GM19099 (cell line): ENCODE data around the gene C14orf93.

Experiments used
- POLR2A ChIP-seq: IDR thresholded peaks from 3 replicates; pipeline ENCODE4 v1.6.1; 2011; ENCODE audit warnings: low read depth; ENCODE audit not compliant: insufficient read length; ENCODE audit errors: extremely low read depth

C14orf93 gene

DNA sequence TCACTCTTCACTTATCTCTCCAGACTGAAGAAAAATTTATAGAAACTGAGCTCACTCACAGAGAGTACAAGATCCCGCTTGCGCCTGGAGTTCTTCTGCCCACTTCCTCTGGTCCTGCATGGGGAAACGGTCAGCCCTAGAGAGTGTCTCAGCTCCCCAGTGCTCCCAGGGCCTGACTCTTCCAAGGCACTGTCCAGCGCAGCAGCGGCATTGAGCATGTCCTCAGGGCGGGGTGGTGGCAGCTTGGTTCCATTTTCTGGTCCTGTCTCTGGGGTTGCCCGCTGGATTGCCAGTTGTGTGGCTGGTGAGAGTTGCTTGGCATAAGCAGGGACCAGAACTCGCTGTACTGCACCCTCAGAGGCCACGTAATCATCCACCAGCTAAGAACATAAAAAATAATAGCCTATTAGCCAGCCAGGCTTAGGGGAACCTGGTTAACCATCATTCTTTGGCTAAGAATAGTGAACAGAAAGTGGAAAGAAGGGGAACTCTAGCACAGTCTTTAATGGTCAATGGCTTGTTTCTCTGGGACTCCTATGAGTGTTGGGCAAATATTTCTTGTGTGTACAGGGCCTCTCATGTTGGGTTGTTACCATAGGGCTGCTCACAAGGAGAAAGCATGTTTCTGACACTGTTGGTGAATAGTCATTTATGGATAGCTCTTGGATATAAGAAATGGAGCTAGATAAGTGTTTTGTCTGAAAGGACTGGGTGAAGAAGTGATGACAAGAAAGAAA lies 13.9 kb downstream of the C14orf93 start:
- no peak for TF ChIP-seq POLR2A

DNA sequence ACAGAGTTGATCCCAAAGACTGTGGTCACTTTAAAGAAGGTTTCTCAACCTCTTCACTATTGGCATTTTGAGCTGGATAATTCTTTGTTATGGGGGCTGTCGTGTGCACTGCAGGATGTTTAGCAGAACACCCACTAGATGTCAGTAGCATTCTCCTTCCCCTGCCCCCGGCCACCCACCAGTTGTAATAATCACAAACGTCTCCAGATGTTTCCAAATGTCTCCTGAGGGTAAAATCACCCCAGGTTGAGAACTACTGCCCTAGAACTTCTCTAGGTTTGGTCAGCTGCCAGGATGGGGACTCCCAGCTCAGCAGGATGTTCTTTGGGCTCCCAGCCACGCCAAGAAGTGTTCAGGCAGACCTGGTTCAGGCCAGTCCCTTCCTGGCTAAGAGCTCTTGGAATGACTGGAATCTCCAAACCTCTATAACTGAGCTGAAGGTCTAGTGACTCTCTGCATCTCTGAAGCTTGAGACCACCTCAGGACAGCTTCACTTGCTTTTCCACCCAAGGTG lies 15.1 kb downstream of the C14orf93 start:
- no peak for TF ChIP-seq POLR2A

DNA sequence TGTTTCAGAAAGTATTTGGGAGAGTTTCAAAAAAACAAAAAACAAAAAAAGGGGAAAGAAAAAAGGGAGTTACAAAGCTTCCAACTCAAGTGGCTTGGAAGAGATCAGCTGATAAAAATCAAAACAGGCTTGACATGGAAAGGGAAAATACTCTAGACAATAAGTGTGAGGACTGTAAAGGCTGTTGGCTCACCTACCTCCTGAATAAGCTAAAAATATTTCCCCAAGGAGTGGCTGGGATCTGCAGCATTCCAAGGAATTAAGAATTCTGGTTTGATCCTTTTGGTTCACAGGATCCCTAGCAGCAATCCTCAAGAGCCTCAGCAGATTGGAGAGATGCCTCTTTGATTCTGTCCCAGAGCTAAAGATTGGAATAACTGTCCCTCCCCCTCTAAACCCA lies 16.4 kb downstream of the C14orf93 start:
- TF ChIP-seq POLR2A: no peak

DNA sequence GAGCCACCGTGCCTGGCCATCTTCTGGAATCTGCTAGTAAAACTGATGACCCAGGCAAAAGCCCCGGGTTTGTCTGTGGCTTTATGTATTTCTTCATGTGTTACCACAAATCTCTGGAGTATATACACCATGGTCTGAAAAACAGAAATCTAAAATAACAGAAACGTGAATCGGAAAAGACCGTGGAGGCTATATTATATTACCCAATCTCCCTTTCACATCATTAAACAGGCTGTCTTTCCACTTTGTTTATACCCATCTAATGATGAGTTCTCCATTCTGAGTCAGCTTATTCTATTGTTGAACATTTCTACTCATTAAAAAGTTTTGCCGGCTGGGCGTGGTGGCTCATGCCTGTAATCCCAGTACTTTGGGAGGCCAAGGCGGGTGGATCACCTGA lies 18.1 kb downstream of the C14orf93 start:
- no peak for TF ChIP-seq POLR2A

DNA sequence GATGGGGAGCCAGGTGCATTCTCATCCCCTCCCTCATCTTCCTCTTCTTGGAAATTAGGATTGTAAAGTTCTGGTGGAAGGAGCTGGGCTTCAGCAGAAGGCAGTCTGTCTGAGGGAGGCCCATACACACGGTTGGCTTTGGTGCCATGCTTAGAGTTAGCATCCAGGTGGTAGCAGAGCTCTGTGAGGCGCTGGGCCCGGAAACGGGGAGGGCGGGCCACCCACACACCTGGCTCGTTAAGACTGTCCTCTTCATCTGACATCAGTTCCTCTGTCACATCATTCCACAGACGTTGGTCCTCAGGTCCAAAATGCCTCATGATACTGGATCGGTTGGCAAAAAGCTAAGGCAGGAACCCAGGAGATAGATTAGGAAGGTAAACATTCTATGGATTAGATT lies 22.7 kb downstream of the C14orf93 start:
- TF ChIP-seq POLR2A: no peak

DNA sequence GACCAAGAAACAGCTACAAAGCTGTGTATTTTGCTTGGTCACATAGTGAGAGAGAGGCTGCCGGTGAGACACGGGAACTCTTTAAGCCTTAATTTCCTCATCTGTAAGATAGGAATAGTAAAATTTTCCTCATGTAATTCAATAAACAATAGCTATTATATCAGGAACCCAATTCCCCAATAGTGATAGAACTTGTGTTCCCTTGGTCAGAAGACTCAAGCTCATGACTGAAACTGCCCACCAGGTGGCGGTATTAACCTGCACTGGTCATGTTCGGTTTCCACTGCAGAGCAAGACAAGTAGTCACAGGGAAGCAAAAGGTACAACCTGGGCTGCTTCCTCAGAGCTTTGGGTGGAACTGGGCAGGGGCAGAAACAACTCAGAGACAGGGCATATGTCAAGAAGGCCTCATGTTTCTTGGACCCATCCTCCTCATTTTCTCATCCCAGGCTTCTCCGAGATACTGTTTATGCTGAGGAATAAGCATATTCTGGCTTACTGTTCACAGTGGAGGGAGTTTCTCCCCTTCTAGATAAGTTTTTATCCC lies 23.4 kb downstream of the C14orf93 start:
- no peak for TF ChIP-seq POLR2A

DNA sequence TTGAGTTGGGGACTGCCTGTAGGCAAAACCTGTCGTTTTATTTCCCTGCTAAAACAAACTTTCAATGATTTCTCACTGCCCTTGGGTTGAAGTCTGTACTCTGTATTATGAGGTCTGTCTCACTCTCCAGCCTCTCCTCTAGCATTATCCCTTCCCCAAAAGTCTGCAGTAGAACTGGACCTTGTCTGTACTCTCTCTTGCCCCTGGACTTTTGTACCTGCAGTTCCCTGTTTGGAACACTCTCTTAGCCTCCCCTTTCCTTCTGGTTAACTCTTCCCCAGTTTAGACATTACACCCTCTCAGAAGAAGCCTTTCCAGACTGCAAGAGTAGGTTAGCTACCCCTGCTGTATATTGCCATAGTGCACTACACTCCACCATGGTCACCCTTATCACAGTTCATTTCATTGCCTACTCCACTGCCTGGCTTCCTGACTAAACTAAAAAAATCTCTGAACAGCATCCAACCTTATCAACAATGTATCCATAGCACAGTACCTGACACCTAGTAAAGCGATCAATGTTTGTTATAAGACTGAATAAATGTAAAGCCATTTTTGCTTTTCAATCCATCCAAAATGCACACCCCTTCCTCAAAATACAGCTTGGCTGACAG lies 23.9 kb downstream of the C14orf93 start:
- TF ChIP-seq POLR2A: no peak

DNA sequence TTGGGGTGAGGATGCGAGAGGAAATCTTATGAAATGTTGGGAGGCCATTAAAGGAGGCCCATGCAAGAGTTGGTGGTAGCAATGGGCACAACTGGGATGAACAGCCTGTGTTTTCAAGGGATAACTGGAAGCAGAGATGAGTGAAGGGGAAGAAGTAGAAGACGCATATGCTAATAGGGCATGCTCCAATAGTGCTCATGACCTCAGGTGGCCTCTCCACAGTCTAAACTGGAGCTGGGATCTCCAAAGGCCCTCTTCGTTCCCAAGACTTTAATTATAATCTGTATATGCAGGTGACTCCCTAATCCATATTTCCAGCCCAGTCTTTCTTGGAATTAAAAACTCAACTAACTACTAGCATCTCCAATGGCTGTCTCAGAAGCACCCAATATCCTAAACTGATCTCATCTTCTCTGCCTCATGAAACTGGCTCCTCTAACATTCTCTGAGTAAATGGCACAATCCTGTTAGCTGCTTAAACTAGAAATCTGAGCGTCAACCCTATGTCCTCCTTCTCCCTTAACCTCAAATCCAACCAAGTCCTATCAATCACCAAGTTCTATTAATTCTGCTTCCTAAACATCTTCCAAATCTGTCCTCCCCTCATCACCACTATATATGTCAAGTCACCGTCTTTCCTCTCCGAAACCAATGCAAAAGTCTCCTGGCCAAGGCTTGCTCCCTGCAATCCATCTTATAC lies 24.8 kb downstream of the C14orf93 start:
- TF ChIP-seq POLR2A: no peak

DNA sequence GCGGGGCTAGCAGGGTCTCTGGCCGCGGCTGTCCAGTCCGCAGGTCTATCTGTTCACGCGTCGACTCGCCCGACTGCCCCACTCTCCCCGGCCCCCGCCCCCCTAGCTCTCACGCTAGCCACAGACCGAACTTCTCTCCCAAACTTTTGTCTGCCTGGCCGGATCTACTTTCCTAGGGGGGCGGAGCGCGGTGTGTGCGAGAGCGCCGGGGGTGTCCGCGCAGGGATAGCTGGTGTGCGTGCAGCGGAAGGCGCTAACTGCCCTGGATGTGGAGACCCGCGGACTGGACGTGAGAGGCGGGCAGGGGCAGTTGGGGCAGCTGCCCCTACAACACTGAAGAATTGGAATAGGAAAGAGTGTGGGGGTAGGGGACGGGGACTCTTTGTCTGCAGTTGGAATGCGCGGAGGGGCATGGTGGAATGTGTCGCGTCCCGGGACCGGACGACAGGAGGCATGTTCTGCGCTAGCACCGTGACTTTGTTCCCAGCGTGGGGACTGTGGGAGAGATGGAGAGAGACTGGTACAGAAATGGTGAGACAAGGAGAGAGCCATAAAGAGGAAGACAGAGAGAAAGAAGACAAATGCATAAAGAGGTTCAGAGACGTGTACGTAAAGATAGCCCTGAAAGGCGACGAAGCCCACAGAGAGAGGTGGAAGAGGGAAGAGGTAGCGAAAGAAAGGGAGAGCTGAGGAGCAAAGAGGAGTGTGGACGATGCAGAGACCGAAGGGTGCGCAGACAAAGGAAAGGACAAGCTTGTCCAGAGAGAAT lies 27.3 kb downstream of the C14orf93 start, which contains the start of gene AJUBA:
TSS of gene AJUBA (minus strand) at position 75 of the 769 bp plus-strand sequence. CDS start 285 bp downstream, outside the sequence.
- TF ChIP-seq POLR2A: no peak

DNA sequence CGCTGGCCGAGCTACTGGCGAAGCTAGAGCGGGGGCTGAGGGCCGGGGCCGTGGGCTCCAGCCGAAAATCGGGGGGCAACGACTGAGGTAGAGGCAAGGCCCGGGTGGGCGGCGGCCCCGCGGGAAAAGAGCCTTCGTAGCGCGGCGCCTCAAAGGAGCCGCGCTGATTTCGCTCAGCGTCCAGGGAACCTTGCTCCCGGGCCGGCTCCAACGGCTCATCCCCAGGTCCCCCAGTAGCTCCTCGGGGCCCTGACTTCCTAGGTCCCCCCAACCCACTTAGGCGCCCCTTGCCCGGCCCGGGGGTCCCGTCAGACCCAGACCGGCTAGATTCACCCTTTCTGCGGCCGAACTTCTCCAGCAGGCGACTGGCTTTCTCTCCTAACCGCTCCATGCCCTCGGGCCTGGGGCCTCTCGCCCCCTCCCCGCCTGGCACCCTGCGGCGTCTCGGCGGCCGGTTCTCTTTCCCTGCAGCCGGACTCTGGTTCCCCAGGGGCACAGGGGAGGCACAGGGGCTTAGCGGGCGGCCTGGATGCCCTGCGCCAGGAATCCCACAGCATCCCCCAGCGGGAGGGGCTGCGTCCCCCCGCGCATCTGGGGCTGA lies 28.0 kb downstream of the C14orf93 start:
- no peak for TF ChIP-seq POLR2A

DNA sequence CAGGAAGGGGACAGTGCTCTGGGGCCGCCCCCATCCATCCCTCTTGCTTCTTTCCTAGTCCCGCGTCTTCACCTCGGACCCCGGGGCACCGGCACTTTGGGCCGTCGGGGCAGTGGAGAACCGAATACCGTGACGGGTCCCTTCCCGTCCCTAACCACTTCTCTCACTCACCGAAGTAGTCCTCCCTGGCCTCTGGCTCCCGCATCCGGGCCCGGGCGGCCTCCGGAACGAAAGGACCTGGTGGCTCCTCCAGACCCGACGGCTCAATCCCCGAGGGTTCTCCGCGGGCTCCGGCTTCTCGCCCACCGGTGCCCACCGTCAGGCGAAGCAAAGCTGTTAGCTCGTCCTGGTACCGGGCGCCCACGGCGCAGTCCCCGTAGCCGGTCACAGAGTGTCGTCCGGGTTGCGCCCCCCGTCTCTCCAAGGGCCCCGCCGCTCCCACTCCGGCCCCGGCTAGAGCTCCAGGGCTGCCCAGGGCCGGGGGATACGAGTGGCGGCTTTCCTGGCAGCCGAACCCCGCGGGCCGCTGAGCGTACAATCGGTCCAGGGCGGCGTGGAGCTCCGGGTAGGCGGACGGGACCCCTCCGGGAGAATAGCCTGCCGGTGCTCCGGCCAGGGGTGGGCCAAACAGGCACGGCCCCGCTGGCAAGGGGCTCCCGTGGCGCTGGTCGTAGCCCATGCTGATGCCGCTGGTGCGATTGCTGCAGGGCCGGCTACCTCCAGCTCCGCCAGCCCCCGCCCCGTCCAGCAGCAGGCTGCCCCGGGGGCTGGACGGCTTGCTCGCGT lies 28.7 kb downstream of the C14orf93 start:
- TF ChIP-seq POLR2A: no peak

DNA sequence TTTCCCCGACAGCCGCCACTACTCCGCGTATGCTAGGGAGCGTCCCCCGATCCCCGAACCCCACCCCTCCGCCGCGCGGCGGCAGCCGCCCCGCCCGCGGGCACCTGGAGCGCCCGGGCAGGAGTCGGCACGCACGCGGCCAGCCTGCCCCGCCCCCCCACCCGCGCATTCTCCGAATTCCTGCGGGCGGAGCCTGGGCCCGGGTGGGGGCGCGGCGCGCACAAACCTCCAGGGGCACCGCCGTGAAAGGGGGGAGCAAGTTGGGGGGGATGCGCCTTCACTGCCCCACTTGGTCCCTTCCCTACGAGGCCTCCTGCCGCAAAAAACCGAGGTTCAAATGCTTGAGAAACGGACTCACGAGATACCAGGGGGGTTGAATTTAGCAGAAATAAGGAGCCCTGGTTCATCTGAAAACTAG lies 29.3 kb downstream of the C14orf93 start:
- TF ChIP-seq POLR2A: no peak

DNA sequence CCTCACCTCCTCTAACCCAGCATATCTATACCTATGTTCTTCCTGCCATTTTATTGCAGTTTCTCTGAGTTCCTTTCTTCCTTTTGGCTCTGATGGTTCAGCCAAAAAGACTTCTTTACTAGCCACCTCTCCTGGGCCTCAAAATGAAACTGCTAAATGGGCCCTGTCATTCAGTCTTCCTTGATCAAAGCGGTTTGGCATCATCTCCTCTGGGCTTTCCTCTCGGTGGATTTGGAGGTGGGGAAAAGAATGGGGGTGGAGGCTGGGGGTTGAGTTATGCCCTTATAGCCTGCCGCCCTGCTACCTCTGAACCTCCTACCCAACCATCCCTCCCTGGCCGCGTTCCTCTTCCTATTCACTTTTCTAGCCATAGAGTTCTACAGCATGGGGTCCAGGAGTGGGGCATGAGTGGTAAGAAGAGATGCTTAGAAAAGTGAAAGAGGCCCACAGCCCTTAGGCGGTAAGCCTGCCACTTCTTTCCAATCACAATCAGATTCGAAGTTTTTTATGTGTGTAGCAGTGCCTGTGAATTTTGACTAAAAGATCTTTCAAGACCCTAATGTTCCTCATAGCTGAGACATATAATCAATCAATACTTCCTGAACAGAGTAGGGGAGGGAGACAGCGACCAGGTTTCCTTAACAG lies 30.1 kb downstream of the C14orf93 start:
- TF ChIP-seq POLR2A: no peak
